ENCODE measurements around the gene PTX4. TPM values are rescaled to one million over a fixed set of nuclear protein-coding genes. Genes with fewer than 3 reads are reported as not detected.

PTX4 gene
- total and polyA plus RNA-seq, 2 experiments from 2014 or later: not detected

DNA sequence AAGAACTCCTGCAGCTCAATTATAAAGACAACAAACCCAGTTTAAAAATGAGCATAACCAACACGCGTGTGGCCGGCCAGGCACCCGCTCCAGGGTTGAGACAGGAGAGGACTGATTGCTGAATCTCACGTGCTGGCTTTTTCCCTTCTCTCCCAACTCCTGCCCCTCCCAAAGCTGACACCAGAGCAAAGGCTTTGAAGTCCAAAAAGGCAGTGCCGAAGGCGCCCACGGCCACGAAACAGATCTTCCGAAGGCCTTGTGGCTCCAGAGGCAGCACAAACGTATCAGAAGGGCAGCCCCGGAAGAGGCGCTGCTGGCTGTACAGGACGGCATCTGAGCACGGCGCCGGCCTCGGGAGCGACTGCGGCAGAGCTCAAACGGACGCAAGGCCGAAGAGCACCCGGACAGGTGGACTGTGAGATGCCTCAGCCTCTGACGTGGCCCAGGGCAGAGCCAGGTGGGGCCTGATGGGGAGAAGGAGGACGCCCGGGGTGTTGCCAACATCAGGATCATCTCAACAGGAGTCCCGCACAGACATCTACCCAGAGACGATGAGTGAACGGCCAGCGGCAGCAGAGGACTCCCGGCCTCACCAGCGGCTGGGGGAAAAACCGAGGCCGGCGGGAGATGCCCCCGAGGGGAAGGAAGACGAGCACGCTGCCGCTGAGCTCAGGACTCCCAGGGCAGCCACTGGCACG is 24.4 kb downstream of the PTX4 start:
- H3K27me3 Mint-ChIP-seq (ENCODE audit: insufficient read depth, low read depth, poor library complexity): no peaks in the 10 kb centered on the region
- H3K9me3 Mint-ChIP-seq: no peaks in the 10 kb centered on the region
- no peak for DNase-seq (ENCODE audit: low spot score)

DNA sequence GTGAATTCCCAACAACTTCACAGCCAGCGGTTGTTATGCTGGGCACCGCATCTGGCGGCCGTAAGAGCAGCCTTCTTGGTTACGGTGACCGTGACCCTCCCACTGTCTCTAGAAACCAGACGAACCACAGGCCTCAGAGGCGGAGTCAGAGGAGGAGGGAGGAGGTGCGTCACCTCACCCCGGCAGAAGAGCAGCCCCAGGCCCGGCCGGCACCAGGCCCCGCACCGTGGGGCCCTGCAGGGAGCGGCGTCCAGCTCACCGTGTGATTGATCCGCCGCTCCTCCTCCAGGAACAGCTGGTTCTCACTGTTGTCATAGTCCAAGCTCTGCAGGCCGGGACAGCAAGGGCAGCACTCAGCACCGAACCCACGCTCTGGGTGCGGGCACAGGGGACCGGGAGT is 27.6 kb downstream of the PTX4 start:
- no peak for ATAC-seq
- no peak overlapping the region for H3K4me2 ChIP-seq
- H3K4me3 Mint-ChIP-seq: no peak overlapping the region
- H3K27me3 ChIP-seq (ENCODE audit: insufficient read depth): no peaks in the 10 kb centered on the region
- no peak overlapping the region for H3K27ac ChIP-seq (ENCODE audit: low read depth)
- no peaks in the 10 kb centered on the region for H3K9me2 ChIP-seq (ENCODE audit: insufficient read depth)
- no peak overlapping the region for H3K4me3 ChIP-seq
- no peak overlapping the region for H3K27ac Mint-ChIP-seq
- DNase-seq (ENCODE audit: low spot score): no peak
- peaks cover 8% of the 10 kb centered on the region for H3K36me3 Mint-ChIP-seq (ENCODE audit: low read depth)
- H2AFZ ChIP-seq: no peak overlapping the region
- no peaks in the 10 kb centered on the region for H3K27me3 Mint-ChIP-seq (ENCODE audit: insufficient read depth, low read depth, poor library complexity)
- H3K9me3 Mint-ChIP-seq: no peaks in the 10 kb centered on the region
- no peaks in the 10 kb centered on the region; the same call in 2 of the 3 replicates for H3K4me1 Mint-ChIP-seq
- H3K4me1 ChIP-seq (ENCODE audit: insufficient read depth): no peaks in the 10 kb centered on the region
- H3F3A ChIP-seq (replicated peaks; ENCODE audit: low read depth): no peaks in the 10 kb centered on the region
- no peaks in the 10 kb centered on the region; the same call in 1 of the 2 replicates for H3K79me2 ChIP-seq (replicated peaks; ENCODE audit: insufficient read depth)
- no peaks in the 10 kb centered on the region for H3K36me3 ChIP-seq (ENCODE audit: insufficient read depth)
- peaks cover 4% of the 10 kb centered on the region for H4K20me1 ChIP-seq (replicated peaks; ENCODE audit: insufficient read depth)
- TF ChIP-seq STAT1 (IDR thresholded peaks at IDR 0.05; ENCODE audit: unreplicated experiment) (no peak), REST (IDR thresholded peaks at IDR 0.05; ENCODE audit: unreplicated experiment) (no peak), POLR2AphosphoS5 (IDR thresholded peaks at IDR 0.05; ENCODE audit: low read depth) (no peak), ZNF114 (CRISPR knock-in tag; IDR thresholded peaks at IDR 0.05) (no peak)
- TF ChIP-seq, protein P1, sequence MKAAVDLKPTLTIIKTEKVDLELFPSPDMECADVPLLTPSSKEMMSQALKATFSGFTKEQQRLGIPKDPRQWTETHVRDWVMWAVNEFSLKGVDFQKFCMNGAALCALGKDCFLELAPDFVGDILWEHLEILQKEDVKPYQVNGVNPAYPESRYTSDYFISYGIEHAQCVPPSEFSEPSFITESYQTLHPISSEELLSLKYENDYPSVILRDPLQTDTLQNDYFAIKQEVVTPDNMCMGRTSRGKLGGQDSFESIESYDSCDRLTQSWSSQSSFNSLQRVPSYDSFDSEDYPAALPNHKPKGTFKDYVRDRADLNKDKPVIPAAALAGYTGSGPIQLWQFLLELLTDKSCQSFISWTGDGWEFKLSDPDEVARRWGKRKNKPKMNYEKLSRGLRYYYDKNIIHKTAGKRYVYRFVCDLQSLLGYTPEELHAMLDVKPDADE (IDR thresholded peaks at IDR 0.05): no peak

More for the DNA sequence above, 24.4 kb downstream of the PTX4 start:
- Histone ChIP-seq H3K27me3 (ENCODE audit: insufficient read depth) (no peaks in the 10 kb centered on the region), H3K4me2 (no peak overlapping the region), H3K27ac (ENCODE audit: low read depth) (no peak overlapping the region), H2AFZ (no peak overlapping the region), H3F3A (replicated peaks; ENCODE audit: low read depth) (no peaks in the 10 kb centered on the region), H3K79me2 (replicated peaks; ENCODE audit: insufficient read depth) (peaks cover 25% of the 10 kb centered on the region), H3K36me3 (ENCODE audit: insufficient read depth) (no peaks in the 10 kb centered on the region), H4K20me1 (replicated peaks; ENCODE audit: insufficient read depth) (peaks cover 14% of the 10 kb centered on the region), H3K4me3 (no peak overlapping the region), H3K4me1 (ENCODE audit: insufficient read depth) (no peaks in the 10 kb centered on the region), H3K9me2 (ENCODE audit: insufficient read depth) (no peaks in the 10 kb centered on the region)
- no peak for ATAC-seq
- Mint-ChIP-seq H3K4me1 (no peaks in the 10 kb centered on the region), H3K36me3 (ENCODE audit: low read depth) (peaks cover 5% of the 10 kb centered on the region; the same call in 2 of the 3 replicates), H3K4me3 (no peak overlapping the region), H3K27ac (no peak overlapping the region)
- TF ChIP-seq, protein P2, sequence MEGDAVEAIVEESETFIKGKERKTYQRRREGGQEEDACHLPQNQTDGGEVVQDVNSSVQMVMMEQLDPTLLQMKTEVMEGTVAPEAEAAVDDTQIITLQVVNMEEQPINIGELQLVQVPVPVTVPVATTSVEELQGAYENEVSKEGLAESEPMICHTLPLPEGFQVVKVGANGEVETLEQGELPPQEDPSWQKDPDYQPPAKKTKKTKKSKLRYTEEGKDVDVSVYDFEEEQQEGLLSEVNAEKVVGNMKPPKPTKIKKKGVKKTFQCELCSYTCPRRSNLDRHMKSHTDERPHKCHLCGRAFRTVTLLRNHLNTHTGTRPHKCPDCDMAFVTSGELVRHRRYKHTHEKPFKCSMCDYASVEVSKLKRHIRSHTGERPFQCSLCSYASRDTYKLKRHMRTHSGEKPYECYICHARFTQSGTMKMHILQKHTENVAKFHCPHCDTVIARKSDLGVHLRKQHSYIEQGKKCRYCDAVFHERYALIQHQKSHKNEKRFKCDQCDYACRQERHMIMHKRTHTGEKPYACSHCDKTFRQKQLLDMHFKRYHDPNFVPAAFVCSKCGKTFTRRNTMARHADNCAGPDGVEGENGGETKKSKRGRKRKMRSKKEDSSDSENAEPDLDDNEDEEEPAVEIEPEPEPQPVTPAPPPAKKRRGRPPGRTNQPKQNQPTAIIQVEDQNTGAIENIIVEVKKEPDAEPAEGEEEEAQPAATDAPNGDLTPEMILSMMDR (conservative IDR thresholded peaks at IDR 0.05; ENCODE audit: low read depth in 2 of 2): no peak
- TF ChIP-seq EZH2phosphoT487 (IDR thresholded peaks at IDR 0.05; ENCODE audit: unreplicated experiment): no peak
